CD4-positive, alpha-beta memory T cell (primary cell): Measurements from ENCODE around the gene BCORL1. TPM values are rescaled to one million over a fixed set of nuclear protein-coding genes. Genes with fewer than 3 reads are reported as not detected.

Experiments used
- CTCF ChIA-PET: fragments of 350-600 bp; sonication (Branson Sonifier 250); formaldehyde crosslinking; loops from one replicate; lab custom pipeline; 2021; ENCODE audit warnings: inconsistent platforms; ENCODE audit not compliant: partially characterized antibody; lab: Charles Lee
- POLR2A ChIA-PET: fragments of 350-600 bp; sonication (Branson Sonifier 250); formaldehyde crosslinking; loops from one replicate; lab custom pipeline; 2021; ENCODE audit not compliant: partially characterized antibody; lab: Charles Lee
- DNase-seq, 5 donors: peaks; one replicate each; pipeline versions ENCODE4 v3.0.0 to v3.0.0-alpha.2; 2020 to 2022; ENCODE audit warnings: mixed read lengths in 1 of 5
- H3K27ac ChIP-seq: one replicate; pipeline ENCODE4 v1.7.0; 2013; ENCODE audit warnings: low read depth, low read length
- H3K27me3 ChIP-seq: 2 replicates; pipeline ENCODE4 v1.7.0; 2013; ENCODE audit warnings: mild to moderate bottlenecking, low read length, moderate library complexity; ENCODE audit not compliant: insufficient read depth
- H3K36me3 ChIP-seq: 2 replicates; pipeline ENCODE4 v1.7.0; 2013; ENCODE audit warnings: mild to moderate bottlenecking, low read length, moderate library complexity; ENCODE audit not compliant: insufficient read depth
- H3K4me1 ChIP-seq: 2 replicates; pipeline ENCODE4 v1.7.0; 2013; ENCODE audit warnings: mild to moderate bottlenecking, low read length, moderate library complexity; ENCODE audit not compliant: insufficient read depth
- H3K4me3 ChIP-seq, 2 donors: one replicate each; pipeline ENCODE4 v1.7.0; 2013; ENCODE audit warnings: low read length in 2 of 2, mild to moderate bottlenecking in 1 of 2
- H3K9me3 ChIP-seq, 2 donors: one replicate each; pipeline ENCODE4 v1.7.0; 2013; ENCODE audit warnings: low read length in 2 of 2, control low read depth in 1 of 2; ENCODE audit not compliant: control insufficient read depth in 1 of 2
- H3K27ac Mint-ChIP-seq, 7 donors: one replicate each; pipeline ENCODE4 v1.8.0; 2020 to 2021; ENCODE audit warnings: mixed read lengths in 7 of 7, mild to moderate bottlenecking in 6 of 7, inconsistent platforms in 3 of 7, moderate library complexity in 3 of 7
- H3K27me3 Mint-ChIP-seq, 2 donors: one replicate each; pipeline ENCODE4 v1.8.0; 2020 to 2021; ENCODE audit warnings: mixed read lengths in 2 of 2
- H3K36me3 Mint-ChIP-seq, 2 donors: one replicate each; pipeline ENCODE4 v1.8.0; 2020 to 2021; ENCODE audit warnings: mixed read lengths in 2 of 2, inconsistent platforms in 1 of 2, mild to moderate bottlenecking in 1 of 2
- H3K4me1 Mint-ChIP-seq, 4 donors: one replicate each; pipeline ENCODE4 v1.8.0; 2020 to 2021; ENCODE audit warnings: mixed read lengths in 4 of 4, mild to moderate bottlenecking in 1 of 4
- H3K4me3 Mint-ChIP-seq, 8 donors: one replicate each; pipeline ENCODE4 v1.8.0; 2020 to 2021; ENCODE audit warnings: mixed read lengths in 8 of 8, mild to moderate bottlenecking in 7 of 8, moderate library complexity in 6 of 8, inconsistent platforms in 3 of 8
- H3K9me3 Mint-ChIP-seq, 8 donors: one replicate each; pipeline ENCODE4 v1.8.0; 2020 to 2021; ENCODE audit warnings: mixed read lengths in 8 of 8, mild to moderate bottlenecking in 5 of 8, inconsistent platforms in 3 of 8, moderate library complexity in 1 of 8
- intact Hi-C: fragments of 100-400 bp; cut with micrococcal nuclease; formaldehyde crosslinking; loops from one replicate; pipeline ENCODE4 v1.15.1; 2023
- polyA plus RNA-seq, 2 donors: library from polyadenylated mRNA; unstranded; fragments of 300-500 nt; fragmentation: Illumina TruSeq; gene quantifications; one replicate each; pipeline ENCODE4 v1.2.3, GENCODE V29; 2021
- total RNA-seq, 2 experiments: library from RNA; stranded (reverse); gene quantifications; one replicate each; pipeline ENCODE4 v1.2.3, GENCODE V29; 2021

BCORL1 gene
- total and polyA plus RNA-seq, 4 experiments from 2014 or later = 0.09 to 14.2 (median 9.3) TPM

DNA sequence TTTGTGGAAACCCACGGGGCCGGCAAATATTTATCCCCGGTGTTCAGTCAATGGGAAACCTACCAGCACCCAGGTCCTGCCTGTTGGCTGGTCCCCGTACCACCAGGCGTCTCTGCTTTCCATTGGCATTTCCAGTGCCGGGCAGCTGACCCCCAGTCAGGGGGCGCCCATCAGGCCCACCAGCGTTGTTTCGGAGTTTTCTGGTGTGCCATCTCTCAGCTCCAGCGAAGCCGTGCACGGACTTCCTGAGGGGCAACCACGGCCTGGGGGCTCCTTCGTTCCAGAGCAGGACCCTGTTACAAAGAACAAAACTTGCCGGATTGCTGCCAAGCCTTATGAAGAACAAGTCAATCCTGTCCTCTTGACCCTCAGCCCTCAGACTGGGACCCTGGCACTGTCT, 32.7 kb downstream of the BCORL1 start:
- H3K4me1 Mint-ChIP-seq = peaks cover 0 to 4% (median 0%) of the 10 kb centered on the region in 4 donors
- DNase-seq = no peak
- H3K27me3 Mint-ChIP-seq = no peaks in the 10 kb centered on the region
- Histone ChIP-seq H3K9me3 (no peaks in the 10 kb centered on the region), H3K4me1 (no peaks in the 10 kb centered on the region), H3K36me3 (no peaks in the 10 kb centered on the region), H3K27me3 (no peaks in the 10 kb centered on the region), H3K4me3 (no peak overlapping the region), H3K27ac (no peak overlapping the region)
- POLR2A ChIA-PET = no interaction called here
- intact Hi-C loops = no loop called here
- no peak overlapping the region for H3K27ac Mint-ChIP-seq
- peaks cover 6 to 35% of the 10 kb centered on the region in 2 donors for H3K36me3 Mint-ChIP-seq
- H3K4me3 Mint-ChIP-seq = no peak overlapping the region
- CTCF ChIA-PET = interaction anchor here (0.7 kb wide), 1 partner anchor 12 kb away, joined by 3 read pairs; no protein-coding TSS in a partner anchor
- peaks cover 0 to 2% (median 0%) of the 10 kb centered on the region in 8 donors for H3K9me3 Mint-ChIP-seq

GRCh38 chrX:130018143-130018542, 35.7 kb downstream of the BCORL1 start:
- Mint-ChIP-seq H3K27me3 (no peaks in the 10 kb centered on the region), H3K9me3 (peaks cover 0 to 2% (median 0%) of the 10 kb centered on the region in 8 donors), H3K27ac (peak overlapping the region in 1 of 7 donors; percentile 61), H3K4me3 (no peak overlapping the region), H3K36me3 (peaks cover 6 to 36% of the 10 kb centered on the region in 2 donors), H3K4me1 (peaks cover 0 to 4% (median 0%) of the 10 kb centered on the region in 4 donors)
- Histone ChIP-seq H3K27me3 (no peaks in the 10 kb centered on the region), H3K4me3 (no peak overlapping the region), H3K4me1 (no peaks in the 10 kb centered on the region), H3K36me3 (no peaks in the 10 kb centered on the region), H3K9me3 (no peaks in the 10 kb centered on the region), H3K27ac (no peak overlapping the region)
- no peak for DNase-seq
- ChIA-PET POLR2A (no interaction called here), CTCF (interaction anchor here (0.8 to 5.9 kb wide), 3 partner anchors 9 to 92 kb away, joined by 3 to 29 read pairs (median 25); no protein-coding TSS in a partner anchor)
- intact Hi-C loops = no loop called here

GRCh38 chrX:130020661-130021324, 38.4 kb downstream of the BCORL1 start:
- H3K27ac Mint-ChIP-seq = peak overlapping the region in 2 of 7 donors; percentile 13 to 29
- no peak overlapping the region for H3K4me3 ChIP-seq
- ChIA-PET POLR2A (no interaction called here), CTCF (interaction anchor here (5.9 kb wide), 1 partner anchor 95 kb away, joined by 29 read pairs; no protein-coding TSS in a partner anchor)
- no peak overlapping the region for H3K27ac ChIP-seq
- peaks cover 0 to 2% (median 0%) of the 10 kb centered on the region in 8 donors for H3K9me3 Mint-ChIP-seq
- peaks cover 12% of the 10 kb centered on the region for H3K4me1 ChIP-seq
- H3K4me1 Mint-ChIP-seq = peaks cover 8 to 20% (median 11%) of the 10 kb centered on the region in 4 donors
- H3K27me3 ChIP-seq = no peaks in the 10 kb centered on the region
- peaks cover 7% of the 10 kb centered on the region for H3K36me3 ChIP-seq
- intact Hi-C loops = loop anchor here (10.0 kb wide), 1 partner anchor 386 kb away; no protein-coding TSS in a partner anchor
- H3K27me3 Mint-ChIP-seq = no peaks in the 10 kb centered on the region
- no peak for DNase-seq
- H3K4me3 Mint-ChIP-seq = no peak overlapping the region
- H3K36me3 Mint-ChIP-seq = peaks cover 4 to 32% of the 10 kb centered on the region in 2 donors
- no peaks in the 10 kb centered on the region for H3K9me3 ChIP-seq

DNA sequence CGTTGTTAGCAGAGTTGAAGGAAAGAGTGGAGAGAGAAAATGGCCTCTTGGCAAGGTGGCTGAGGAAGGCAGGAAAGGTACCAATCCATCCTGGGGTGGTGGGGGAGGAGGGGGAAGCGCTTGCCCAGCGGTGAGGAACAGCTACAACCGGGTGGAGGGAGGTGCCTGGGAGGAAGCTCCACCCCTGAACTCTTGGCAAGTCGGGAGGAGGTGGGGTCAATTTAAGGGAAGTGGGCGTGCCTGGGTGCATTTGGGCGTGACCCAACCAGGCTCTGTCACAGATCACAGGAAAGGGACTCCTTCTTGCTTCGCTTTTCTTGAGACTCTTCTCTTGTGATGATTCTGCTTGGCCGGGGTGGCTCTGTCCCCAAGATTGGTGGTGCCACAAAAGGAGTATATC, 41.7 kb downstream of the BCORL1 start:
- intact Hi-C loops = loop anchor here (1.0 to 10.0 kb wide), 3 partner anchors 41 to 389 kb away; partner anchors contain the start of gene BCORL1
- peak; percentile 81 to 87 (median 83) for DNase-seq
- peaks cover 13% of the 10 kb centered on the region for H3K36me3 ChIP-seq
- Mint-ChIP-seq H3K9me3 (peaks cover 0 to 2% (median 0%) of the 10 kb centered on the region in 8 donors), H3K4me3 (peak overlapping the region in 6 of 8 donors; percentile 22 to 72 (median 58)), H3K4me1 (peaks cover 8 to 16% (median 12%) of the 10 kb centered on the region in 4 donors), H3K27me3 (no peaks in the 10 kb centered on the region), H3K36me3 (peaks cover 15 to 29% of the 10 kb centered on the region in 2 donors), H3K27ac (peak overlapping the region; percentile 75 to 91 (median 82))
- no peak overlapping the region for H3K27ac ChIP-seq
- ChIA-PET CTCF (interaction anchor here (0.9 to 8.0 kb wide), 4 partner anchors 33 to 98 kb away, joined by 3 to 291 read pairs (median 4); no protein-coding TSS in a partner anchor), POLR2A (interaction anchor here (1.2 to 2.2 kb wide), 5 partner anchors 42 to 99 kb away, joined by 4 to 7 read pairs (median 4); no protein-coding TSS in a partner anchor)
- H3K27me3 ChIP-seq = no peaks in the 10 kb centered on the region
- peaks cover 12% of the 10 kb centered on the region for H3K4me1 ChIP-seq
- no peaks in the 10 kb centered on the region for H3K9me3 ChIP-seq
- no peak overlapping the region for H3K4me3 ChIP-seq

DNA sequence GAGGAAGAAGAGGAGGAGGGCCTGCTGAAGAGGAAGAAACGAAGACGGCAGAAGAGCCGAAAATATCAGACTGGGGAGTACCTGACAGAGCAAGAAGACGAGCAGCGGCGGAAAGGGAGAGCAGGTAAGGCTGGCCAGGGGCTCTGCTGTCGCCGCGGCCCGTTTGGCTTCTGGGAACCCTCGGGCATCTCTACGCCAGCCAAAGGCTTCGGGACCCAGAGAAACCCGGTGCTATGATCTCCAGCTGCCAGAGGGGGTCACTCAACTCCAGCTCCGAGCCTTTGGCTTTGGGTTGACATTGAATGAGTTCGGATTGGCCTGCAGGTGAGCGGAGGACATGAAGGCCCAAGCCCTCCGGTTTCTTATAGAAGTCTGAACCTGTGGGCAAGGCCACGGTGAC, 42.8 kb downstream of the BCORL1 start:
- H3K4me3 Mint-ChIP-seq = no peak overlapping the region

GRCh38 chrX:130027569-130027968, 45.1 kb downstream of the BCORL1 start:
- no peak overlapping the region for H3K4me3 Mint-ChIP-seq
- H3K27ac ChIP-seq = no peak overlapping the region
- peaks cover 12% of the 10 kb centered on the region for H3K4me1 ChIP-seq
- no peaks in the 10 kb centered on the region for H3K27me3 Mint-ChIP-seq
- no peak overlapping the region for H3K4me3 ChIP-seq
- no peaks in the 10 kb centered on the region for H3K27me3 ChIP-seq
- ChIA-PET CTCF (interaction anchor here (0.7 to 8.0 kb wide), 25 partner anchors 9 to 422 kb away, joined by 3 to 291 read pairs (median 4); partner anchors contain the start of gene UTP14A), POLR2A (interaction anchor here (1.2 to 1.4 kb wide), 2 partner anchors 96 to 102 kb away, joined by 8 to 11 read pairs; no protein-coding TSS in a partner anchor)
- DNase-seq = no peak
- no peaks in the 10 kb centered on the region for H3K9me3 ChIP-seq
- no peak overlapping the region for H3K27ac Mint-ChIP-seq
- H3K36me3 ChIP-seq = peaks cover 13% of the 10 kb centered on the region
- H3K4me1 Mint-ChIP-seq = peaks cover 10 to 16% (median 12%) of the 10 kb centered on the region in 4 donors
- intact Hi-C loops = loop anchor here (10.0 kb wide), 1 partner anchor 393 kb away; no protein-coding TSS in a partner anchor
- H3K9me3 Mint-ChIP-seq = no peaks in the 10 kb centered on the region
- H3K36me3 Mint-ChIP-seq = peaks cover 15 to 30% of the 10 kb centered on the region in 2 donors

More for the DNA sequence above, 42.8 kb downstream of the BCORL1 start:
- Histone ChIP-seq H3K4me3 (no peak overlapping the region), H3K27ac (no peak overlapping the region), H3K9me3 (no peaks in the 10 kb centered on the region), H3K36me3 (peaks cover 13% of the 10 kb centered on the region), H3K27me3 (no peaks in the 10 kb centered on the region), H3K4me1 (peaks cover 12% of the 10 kb centered on the region)
- intact Hi-C loops = loop anchor here (2.0 to 10.0 kb wide), 2 partner anchors 42 to 390 kb away; partner anchors contain the start of gene BCORL1
- CTCF ChIA-PET = interaction anchor here (0.9 to 8.0 kb wide), 2 partner anchors 13 to 100 kb away, joined by 4 to 291 read pairs; no protein-coding TSS in a partner anchor
- no peaks in the 10 kb centered on the region for H3K9me3 Mint-ChIP-seq
- H3K36me3 Mint-ChIP-seq = peaks cover 15 to 26% of the 10 kb centered on the region in 2 donors
- H3K4me1 Mint-ChIP-seq = peaks cover 8 to 16% (median 12%) of the 10 kb centered on the region in 4 donors
- H3K27me3 Mint-ChIP-seq = no peaks in the 10 kb centered on the region
- POLR2A ChIA-PET = interaction anchor here (1.4 kb wide), 1 partner anchor 72 kb away, joined by 4 read pairs; no protein-coding TSS in a partner anchor
- H3K27ac Mint-ChIP-seq = peak overlapping the region in 1 of 7 donors; percentile 36
- no peak for DNase-seq
